WTC11 (cell line): ENCODE data around the gene SEPTIN10.

Experiments used
- CREB1 ChIP-seq: sonication (generic); formaldehyde crosslinking; IDR thresholded peaks from 2 replicates; pipeline ENCODE4 v1.8.0; 2023; ENCODE audit warnings: mild to moderate bottlenecking, missing genetic modification reagents
- TF ChIP-seq, protein P1 (sequence below): sonication (generic); formaldehyde crosslinking; IDR thresholded peaks from 2 replicates; pipeline ENCODE4 v1.8.1; 2023; ENCODE audit warnings: mild to moderate bottlenecking, missing genetic modification reagents, moderate library complexity

DNA sequence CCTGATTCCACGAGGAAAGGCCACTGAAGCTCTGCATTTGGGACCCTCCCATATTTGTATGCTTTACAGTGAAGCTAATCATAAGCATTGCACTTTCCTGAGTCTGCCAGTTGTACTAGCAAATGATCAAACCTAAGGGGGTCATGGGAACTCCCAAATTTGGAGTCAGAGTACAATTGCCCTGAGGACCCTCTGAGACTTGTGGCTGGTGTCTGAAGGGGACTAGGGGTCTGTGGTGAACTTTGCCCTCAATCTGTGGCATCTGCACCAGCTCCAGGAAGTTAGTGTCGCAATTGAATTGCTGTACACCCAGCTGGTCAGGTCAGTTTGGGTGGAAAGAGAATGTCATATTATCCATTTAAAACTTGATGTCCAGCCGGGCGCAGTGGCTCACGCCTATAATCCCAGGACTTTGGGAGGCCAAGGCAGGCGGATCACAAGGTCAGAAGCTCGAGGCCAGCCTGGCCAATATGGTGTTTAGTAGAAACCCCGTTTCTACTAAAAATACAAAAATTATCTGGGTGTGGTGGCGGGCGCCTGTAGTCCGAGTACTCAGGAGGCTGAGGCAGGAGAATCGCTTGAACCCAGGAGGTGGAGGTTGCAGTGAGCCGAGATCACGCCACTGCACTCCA lies 18.5 kb upstream of the SEPTIN10 start:
- TF ChIP-seq CREB1 (CRISPR knock-in tag), result no peak
- TF ChIP-seq, protein P1, sequence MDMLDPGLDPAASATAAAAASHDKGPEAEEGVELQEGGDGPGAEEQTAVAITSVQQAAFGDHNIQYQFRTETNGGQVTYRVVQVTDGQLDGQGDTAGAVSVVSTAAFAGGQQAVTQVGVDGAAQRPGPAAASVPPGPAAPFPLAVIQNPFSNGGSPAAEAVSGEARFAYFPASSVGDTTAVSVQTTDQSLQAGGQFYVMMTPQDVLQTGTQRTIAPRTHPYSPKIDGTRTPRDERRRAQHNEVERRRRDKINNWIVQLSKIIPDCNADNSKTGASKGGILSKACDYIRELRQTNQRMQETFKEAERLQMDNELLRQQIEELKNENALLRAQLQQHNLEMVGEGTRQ (CRISPR knock-in tag), result no peak
